Fibroblast of lung (primary cell): ENCODE results near the gene PLEKHA5. TPM values are rescaled to one million over a fixed set of nuclear protein-coding genes. Genes with fewer than 3 reads are reported as not detected.

Experiments used
- DNase-seq, 2 donors: peaks; one replicate each; pipeline versions ENCODE4 v3.0.0 to v3.0.0-alpha.2; 2010; ENCODE audit warnings: low read depth in 2 of 2
- H2AFZ ChIP-seq: 2 replicates; pipeline ENCODE4 v1.5.1; 2012; ENCODE audit warnings: low read length, control low read depth, inconsistent platforms
- H3K27ac ChIP-seq: 2 replicates; pipeline ENCODE4 v1.5.1; 2011; ENCODE audit warnings: low read length, control low read depth; ENCODE audit not compliant: insufficient read depth
- H3K27me3 ChIP-seq: 2 replicates; pipeline ENCODE4 v1.5.1; 2011; ENCODE audit warnings: mild to moderate bottlenecking, low read length; ENCODE audit not compliant: control insufficient read depth, insufficient read depth
- H3K36me3 ChIP-seq: 2 replicates; pipeline ENCODE4 v1.5.1; 2011; ENCODE audit warnings: low read length; ENCODE audit not compliant: control insufficient read depth, insufficient read depth
- H3K4me1 ChIP-seq: 2 replicates; pipeline ENCODE4 v1.5.1; 2011; ENCODE audit warnings: low read length; ENCODE audit not compliant: control insufficient read depth, insufficient read depth; ENCODE audit errors: extremely low read depth
- H3K4me2 ChIP-seq: 2 replicates; pipeline ENCODE4 v1.5.1; 2011; ENCODE audit warnings: low read length, control low read depth; ENCODE audit not compliant: insufficient read depth; ENCODE audit errors: extremely low read depth
- H3K4me3 ChIP-seq, 4 experiments: fragments of 200-600 bp in 1 of 4; sonication (generic) in 1 of 4; replicated peaks in 1 of 4; 2 replicates each; pipeline ENCODE4 v1.5.1; 2011 to 2016; ENCODE audit warnings: low read length in 4 of 4, low read depth in 3 of 4, mild to moderate bottlenecking in 3 of 4, control low read depth in 2 of 4, inconsistent platforms in 1 of 4, mixed read lengths in 1 of 4; ENCODE audit not compliant: insufficient read depth in 1 of 4; ENCODE audit errors: control extremely low read depth in 1 of 4
- H3K79me2 ChIP-seq: 2 replicates; pipeline ENCODE4 v1.5.1; 2012; ENCODE audit warnings: mild to moderate bottlenecking, low read length, inconsistent platforms; ENCODE audit not compliant: control insufficient read depth, insufficient read depth
- H3K9ac ChIP-seq: 2 replicates; pipeline ENCODE4 v1.5.1; 2011; ENCODE audit warnings: mild to moderate bottlenecking, low read length, control low read depth; ENCODE audit not compliant: insufficient read depth
- H3K9me3 ChIP-seq: 2 replicates; pipeline ENCODE4 v1.5.1; 2012; ENCODE audit warnings: low read depth, low read length; ENCODE audit not compliant: control insufficient read depth, insufficient read depth
- H4K20me1 ChIP-seq: 2 replicates; pipeline ENCODE4 v1.5.1; 2011; ENCODE audit warnings: low read length; ENCODE audit not compliant: control insufficient read depth, insufficient read depth; ENCODE audit errors: extremely low read depth
- EZH2 ChIP-seq: IDR thresholded peaks from 2 replicates; pipeline ENCODE4 v1.5.1; 2012; ENCODE audit warnings: low read length, control low read depth, mild to moderate bottlenecking; ENCODE audit errors: missing control alignments
- polyA plus RNA-seq, 2 donors: library from polyadenylated mRNA; depleted of rRNA in 1 of 2; stranded (reverse) in 1 of 2; unstranded in 1 of 2; fragments of >200 nt; gene quantifications; 2 replicates each; pipeline ENCODE4 v1.2.1, GENCODE V29; 2011 to 2012; ENCODE audit warnings: missing spikeins in 1 of 2
- total RNA-seq: library from RNA; depleted of rRNA; stranded (reverse); fragments of >200 nt; gene quantifications from 2 replicates; pipeline ENCODE4 v1.2.1, GENCODE V29; 2014
- TF ChIP-seq, protein P1 (sequence below), 2 donors: IDR thresholded peaks in 1 of 2; conservative IDR thresholded peaks in 1 of 2; 1 replicate in 1 of 2; 2 replicates in 1 of 2; pipeline ENCODE4 v1.5.1; 2011 to 2012; ENCODE audit warnings: low read length in 2 of 2, control low read depth in 1 of 2, inconsistent platforms in 1 of 2, low read depth in 1 of 2, mild to moderate bottlenecking in 1 of 2

The PLEKHA5 gene
- total and polyA plus RNA-seq, 2 donors (not counting 1 experiment from before 2014, with no cell fraction given), result 15.5 to 50.4 TPM

- peaks cover 2% of the 10 kb centered on the region for H3K79me2 ChIP-seq
- no peak for DNase-seq
- H3K36me3 ChIP-seq, result no peaks in the 10 kb centered on the region
These were observed 13.0 kb downstream of the PLEKHA5 start for GRCh38 chr12:19142499-19142898.

DNA sequence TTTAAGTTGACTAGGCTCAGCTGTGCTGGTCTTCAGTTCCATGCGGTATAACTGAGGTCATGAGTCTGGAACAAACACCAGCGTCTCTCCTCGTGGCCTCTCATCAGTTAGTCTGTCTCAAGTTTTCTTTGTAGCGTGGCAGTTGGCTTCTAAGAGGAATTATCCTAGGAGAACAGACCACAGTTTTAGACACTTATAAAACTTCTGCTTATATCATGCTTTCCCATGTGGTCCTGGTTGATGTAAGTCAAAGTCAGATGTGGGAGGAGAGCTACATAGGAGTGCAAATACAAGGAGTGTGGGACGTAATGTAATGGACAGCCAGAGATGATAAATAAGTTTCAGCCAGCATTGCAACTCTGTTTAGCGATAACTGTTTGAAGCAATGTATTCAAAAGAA lies 14.8 kb downstream of the PLEKHA5 start:
- TF ChIP-seq, protein P1, sequence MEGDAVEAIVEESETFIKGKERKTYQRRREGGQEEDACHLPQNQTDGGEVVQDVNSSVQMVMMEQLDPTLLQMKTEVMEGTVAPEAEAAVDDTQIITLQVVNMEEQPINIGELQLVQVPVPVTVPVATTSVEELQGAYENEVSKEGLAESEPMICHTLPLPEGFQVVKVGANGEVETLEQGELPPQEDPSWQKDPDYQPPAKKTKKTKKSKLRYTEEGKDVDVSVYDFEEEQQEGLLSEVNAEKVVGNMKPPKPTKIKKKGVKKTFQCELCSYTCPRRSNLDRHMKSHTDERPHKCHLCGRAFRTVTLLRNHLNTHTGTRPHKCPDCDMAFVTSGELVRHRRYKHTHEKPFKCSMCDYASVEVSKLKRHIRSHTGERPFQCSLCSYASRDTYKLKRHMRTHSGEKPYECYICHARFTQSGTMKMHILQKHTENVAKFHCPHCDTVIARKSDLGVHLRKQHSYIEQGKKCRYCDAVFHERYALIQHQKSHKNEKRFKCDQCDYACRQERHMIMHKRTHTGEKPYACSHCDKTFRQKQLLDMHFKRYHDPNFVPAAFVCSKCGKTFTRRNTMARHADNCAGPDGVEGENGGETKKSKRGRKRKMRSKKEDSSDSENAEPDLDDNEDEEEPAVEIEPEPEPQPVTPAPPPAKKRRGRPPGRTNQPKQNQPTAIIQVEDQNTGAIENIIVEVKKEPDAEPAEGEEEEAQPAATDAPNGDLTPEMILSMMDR (conservative IDR thresholded peaks at IDR 0.05 in 1 of 2, IDR thresholded peaks at IDR 0.05 in 1 of 2; ENCODE audit: low read depth in 1 of 2, low read length in 2 of 2), result no peak
- no peak for TF ChIP-seq EZH2
- no peaks in the 10 kb centered on the region for H3K9me3 ChIP-seq
- DNase-seq, result no peak
- no peak overlapping the region for H3K4me3 ChIP-seq
- no peak overlapping the region for H3K27ac ChIP-seq
- H3K4me2 ChIP-seq, result no peak overlapping the region
- H3K27me3 ChIP-seq, result no peaks in the 10 kb centered on the region
- H3K9ac ChIP-seq, result no peak overlapping the region
- no peaks in the 10 kb centered on the region for H3K36me3 ChIP-seq
- H2AFZ ChIP-seq, result no peak overlapping the region
- H4K20me1 ChIP-seq, result no peaks in the 10 kb centered on the region
- H3K79me2 ChIP-seq, result peaks cover 2% of the 10 kb centered on the region
- H3K4me1 ChIP-seq, result no peaks in the 10 kb centered on the region

More at GRCh38 chr12:19142499-19142898, 13.0 kb downstream of the PLEKHA5 start:
- H3K9ac ChIP-seq, result no peak overlapping the region
- H3K4me1 ChIP-seq, result no peaks in the 10 kb centered on the region
- H3K4me3 ChIP-seq, result no peak overlapping the region
- H2AFZ ChIP-seq, result no peak overlapping the region
- no peak overlapping the region for H3K27ac ChIP-seq
- H3K4me2 ChIP-seq, result no peak overlapping the region
- no peaks in the 10 kb centered on the region for H4K20me1 ChIP-seq
- TF ChIP-seq EZH2, result no peak
- TF ChIP-seq, protein P1 (conservative IDR thresholded peaks at IDR 0.05 in 1 of 2, IDR thresholded peaks at IDR 0.05 in 1 of 2; ENCODE audit: low read depth in 1 of 2, low read length in 2 of 2), result no peak
- H3K9me3 ChIP-seq, result no peaks in the 10 kb centered on the region
- H3K27me3 ChIP-seq, result no peaks in the 10 kb centered on the region

GRCh38 chr12:19144985-19145384 lies 15.5 kb downstream of the PLEKHA5 start:
- Histone ChIP-seq H4K20me1 (no peaks in the 10 kb centered on the region), H3K4me3 (no peak overlapping the region), H2AFZ (no peak overlapping the region), H3K36me3 (no peaks in the 10 kb centered on the region), H3K79me2 (peaks cover 2% of the 10 kb centered on the region), H3K27me3 (no peaks in the 10 kb centered on the region), H3K27ac (no peak overlapping the region), H3K9me3 (no peaks in the 10 kb centered on the region), H3K4me2 (no peak overlapping the region), H3K4me1 (no peaks in the 10 kb centered on the region), H3K9ac (no peak overlapping the region)
- TF ChIP-seq, protein P1 (conservative IDR thresholded peaks at IDR 0.05 in 1 of 2, IDR thresholded peaks at IDR 0.05 in 1 of 2; ENCODE audit: low read depth in 1 of 2, low read length in 2 of 2), result no peak
- no peak for TF ChIP-seq EZH2
- DNase-seq, result no peak
